Cardiac muscle cell (in vitro differentiated cells and primary cell): Measurements from ENCODE around the gene FAM131C. TPM values are rescaled to one million over a fixed set of nuclear protein-coding genes. Genes with fewer than 3 reads are reported as not detected.
"Not testable (repeated sequence)": the region's sequence is repeated elsewhere in the genome, so short reads cannot be mapped to it uniquely, and the experiment has no call there.

ENCODE experiments used
- DNase-seq, 2 donors: peaks; one replicate each; pipeline versions ENCODE4 v3.0.0 to v3.0.0-alpha.2; 2010 to 2017; ENCODE audit warnings: low read depth in 1 of 2, low spot score in 1 of 2
- H3K27ac ChIP-seq: fragments of 200-600 bp; sonication (generic); 2 replicates; pipeline ENCODE4 v1.5.1; 2016
- H3K27me3 ChIP-seq: fragments of 200-600 bp; sonication (generic); 2 replicates; pipeline ENCODE4 v1.6.0; 2016; ENCODE audit warnings: control low read depth
- H3K36me3 ChIP-seq: fragments of 200-600 bp; sonication (generic); 2 replicates; pipeline ENCODE4 v1.5.1; 2016; ENCODE audit warnings: control low read depth
- H3K4me1 ChIP-seq: fragments of 200-600 bp; sonication (generic); 2 replicates; pipeline ENCODE4 v1.8.1; 2017; ENCODE audit warnings: low read depth, mild to moderate bottlenecking, mixed run types
- H3K4me3 ChIP-seq: fragments of 200-600 bp; sonication (generic); 2 replicates; pipeline ENCODE4 v1.5.1; 2016; ENCODE audit warnings: mild to moderate bottlenecking
- H3K9me3 ChIP-seq: fragments of 200-600 bp; sonication (generic); 2 replicates; pipeline ENCODE4 v1.5.1; 2017; ENCODE audit warnings: low read depth, mild to moderate bottlenecking, control low read depth
- polyA plus RNA-seq: library from polyadenylated mRNA; unstranded; fragments of >200 nt; fragmentation: Nextera tagmentation; extraction: Ambion mirVana; gene quantifications from 2 replicates; pipeline ENCODE4 v1.2.1, GENCODE V29; 2016
- total RNA-seq: library from RNA; depleted of rRNA; stranded (reverse); fragments of >200 nt; gene quantifications from 2 replicates; pipeline ENCODE4 v1.2.3, GENCODE V29; 2016
- TF ChIP-seq, protein P1 (sequence below): IDR thresholded peaks from 2 replicates; pipeline ENCODE4 v1.5.1; 2012; ENCODE audit warnings: low read depth, mild to moderate bottlenecking, low read length

Gene FAM131C
- total and polyA plus RNA-seq, 2 experiments from 2014 or later = 10.4 to 10.9 TPM

DNA sequence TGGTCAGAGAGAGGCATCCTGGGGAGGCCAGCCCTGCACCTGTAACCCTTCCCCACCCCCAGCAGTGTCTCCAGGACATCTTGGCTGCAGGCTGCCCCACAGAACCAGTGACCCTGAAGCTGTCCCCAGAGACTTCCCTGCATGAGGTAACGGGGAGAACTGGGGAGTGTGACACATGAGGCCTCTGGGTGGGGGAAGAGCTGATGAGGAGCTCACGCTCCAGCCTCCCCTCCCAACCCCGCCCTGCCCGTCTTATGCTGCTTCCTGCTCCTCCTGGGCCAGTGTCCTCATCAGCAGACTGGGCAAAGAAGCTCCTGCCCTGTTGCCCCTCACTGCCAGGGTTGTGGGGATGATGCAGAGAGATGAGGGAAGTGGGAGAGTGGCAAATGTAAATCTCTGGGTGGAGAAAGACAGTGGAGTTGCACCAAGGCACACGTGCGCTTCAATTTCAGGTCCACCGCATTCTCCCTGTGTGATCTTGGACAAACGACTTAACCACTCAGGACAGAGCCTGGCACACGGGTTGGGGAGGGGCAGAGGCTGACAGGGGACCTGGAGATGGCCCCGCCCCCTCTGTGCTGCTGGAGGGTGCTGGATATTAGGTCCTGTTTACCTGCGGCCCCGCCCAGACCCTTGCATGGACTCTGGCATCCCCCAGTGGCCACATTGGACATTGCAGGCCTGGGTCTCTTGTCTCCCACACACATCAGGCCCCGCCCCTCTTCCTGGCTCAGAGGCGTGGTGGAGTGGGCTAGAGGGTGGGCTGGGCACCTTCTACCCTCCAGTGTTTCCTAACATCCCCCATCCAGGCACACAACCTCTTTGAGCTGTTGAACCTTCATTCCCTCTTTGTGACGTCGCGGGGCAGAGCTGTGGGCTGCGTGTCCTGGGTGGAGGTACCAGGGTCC is 17.6 kb downstream of the FAM131C start:
- Histone ChIP-seq H3K27me3 (no peaks in the 10 kb centered on the region), H3K36me3 (no peaks in the 10 kb centered on the region), H3K27ac (no peak overlapping the region), H3K9me3 (no peaks in the 10 kb centered on the region), H3K4me3 (no peak overlapping the region), H3K4me1 (no peaks in the 10 kb centered on the region)
- DNase-seq = peak; percentile 79 to 93
- TF ChIP-seq, protein P1, sequence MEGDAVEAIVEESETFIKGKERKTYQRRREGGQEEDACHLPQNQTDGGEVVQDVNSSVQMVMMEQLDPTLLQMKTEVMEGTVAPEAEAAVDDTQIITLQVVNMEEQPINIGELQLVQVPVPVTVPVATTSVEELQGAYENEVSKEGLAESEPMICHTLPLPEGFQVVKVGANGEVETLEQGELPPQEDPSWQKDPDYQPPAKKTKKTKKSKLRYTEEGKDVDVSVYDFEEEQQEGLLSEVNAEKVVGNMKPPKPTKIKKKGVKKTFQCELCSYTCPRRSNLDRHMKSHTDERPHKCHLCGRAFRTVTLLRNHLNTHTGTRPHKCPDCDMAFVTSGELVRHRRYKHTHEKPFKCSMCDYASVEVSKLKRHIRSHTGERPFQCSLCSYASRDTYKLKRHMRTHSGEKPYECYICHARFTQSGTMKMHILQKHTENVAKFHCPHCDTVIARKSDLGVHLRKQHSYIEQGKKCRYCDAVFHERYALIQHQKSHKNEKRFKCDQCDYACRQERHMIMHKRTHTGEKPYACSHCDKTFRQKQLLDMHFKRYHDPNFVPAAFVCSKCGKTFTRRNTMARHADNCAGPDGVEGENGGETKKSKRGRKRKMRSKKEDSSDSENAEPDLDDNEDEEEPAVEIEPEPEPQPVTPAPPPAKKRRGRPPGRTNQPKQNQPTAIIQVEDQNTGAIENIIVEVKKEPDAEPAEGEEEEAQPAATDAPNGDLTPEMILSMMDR = peak; percentile 88

DNA sequence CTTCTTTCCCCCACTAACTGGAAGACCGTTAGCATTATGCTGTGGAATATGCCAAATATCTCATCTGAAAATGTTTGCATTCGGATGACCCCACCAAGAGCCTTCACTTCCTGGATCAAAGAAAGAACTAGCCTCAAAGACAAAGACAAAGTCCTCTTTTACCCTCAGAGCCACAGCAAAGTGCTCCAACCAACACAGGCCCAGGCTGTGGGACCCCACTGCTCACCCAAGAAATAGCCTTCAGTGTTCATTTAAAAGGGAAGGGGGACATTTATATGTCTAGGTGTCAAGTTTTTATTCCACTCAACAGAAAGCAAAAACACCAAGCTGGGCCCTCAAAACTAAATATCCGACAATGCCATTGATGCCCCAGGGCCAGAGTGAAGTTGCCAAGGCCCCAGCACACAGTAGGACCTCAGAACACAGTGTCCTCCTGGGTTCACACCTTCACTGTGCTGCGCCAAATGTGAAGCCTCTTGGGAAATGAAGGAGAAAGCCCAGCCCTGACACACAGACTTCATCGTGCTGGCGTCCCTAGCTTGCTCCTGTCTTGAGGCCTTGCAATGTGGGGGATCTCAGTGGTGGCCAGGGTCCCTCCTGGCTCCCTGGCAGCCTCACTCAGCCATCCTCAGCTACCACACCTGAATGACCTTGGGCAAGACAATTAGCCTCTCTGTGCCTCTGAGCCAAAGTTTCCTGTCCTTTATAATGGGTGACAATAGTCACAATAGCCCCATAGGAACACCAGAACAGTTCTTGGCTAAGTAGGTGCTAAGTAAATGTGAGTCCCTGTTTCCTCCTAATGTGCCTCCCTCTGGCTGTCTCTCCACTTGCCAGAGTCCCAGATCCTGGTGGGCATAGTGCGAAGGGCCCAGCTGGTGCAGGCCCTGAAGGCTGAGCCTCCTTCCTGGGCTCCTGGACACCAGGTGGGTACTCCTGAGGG is 18.6 kb downstream of the FAM131C start:
- H3K27me3 ChIP-seq = no peaks in the 10 kb centered on the region
- no peaks in the 10 kb centered on the region for H3K36me3 ChIP-seq
- DNase-seq = no peak
- H3K4me3 ChIP-seq = no peak overlapping the region
- H3K27ac ChIP-seq = no peak overlapping the region
- H3K4me1 ChIP-seq = peaks cover 7% of the 10 kb centered on the region
- H3K9me3 ChIP-seq = no peaks in the 10 kb centered on the region
- TF ChIP-seq, protein P1 = no peak

DNA sequence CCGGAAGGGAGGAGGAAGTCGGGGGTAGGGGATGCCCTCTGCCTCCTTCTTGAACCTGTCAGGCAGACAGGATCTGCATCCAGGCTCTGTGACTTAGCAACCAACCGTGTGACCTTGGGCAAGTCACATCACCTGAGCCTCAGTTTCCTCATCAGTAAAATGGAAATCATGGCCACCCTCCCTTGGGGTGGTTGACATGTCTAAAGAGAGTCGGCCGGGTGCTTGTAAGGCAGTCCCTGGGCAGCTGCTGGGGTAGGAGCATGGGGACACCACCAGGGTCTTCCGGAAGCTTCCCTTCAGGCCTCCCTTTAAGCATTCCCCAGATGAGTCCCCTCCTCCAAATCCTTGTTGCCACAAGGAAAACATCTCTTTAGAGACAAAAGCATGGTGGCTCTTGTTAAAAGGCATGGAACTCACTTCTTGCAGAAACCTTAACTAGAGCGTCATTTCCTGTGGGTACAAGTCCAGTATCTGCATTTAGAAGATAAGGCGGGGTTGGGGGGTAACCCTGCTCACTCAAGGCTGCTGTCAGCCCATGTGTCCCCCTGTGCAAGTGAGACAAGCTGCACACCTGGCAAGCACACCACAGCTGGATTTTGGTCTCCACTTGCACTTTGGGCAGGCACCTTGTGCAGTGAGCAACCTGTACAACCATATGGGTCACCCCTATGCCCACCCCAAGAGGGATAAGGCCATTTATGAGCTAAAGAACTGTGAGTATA is 19.5 kb downstream of the FAM131C start:
- Histone ChIP-seq H3K9me3 (no peaks in the 10 kb centered on the region), H3K4me3 (no peak overlapping the region), H3K27me3 (no peaks in the 10 kb centered on the region), H3K27ac (no peak overlapping the region), H3K4me1 (peaks cover 9% of the 10 kb centered on the region), H3K36me3 (no peaks in the 10 kb centered on the region)
- no peak for DNase-seq
- TF ChIP-seq, protein P1 = no peak

DNA sequence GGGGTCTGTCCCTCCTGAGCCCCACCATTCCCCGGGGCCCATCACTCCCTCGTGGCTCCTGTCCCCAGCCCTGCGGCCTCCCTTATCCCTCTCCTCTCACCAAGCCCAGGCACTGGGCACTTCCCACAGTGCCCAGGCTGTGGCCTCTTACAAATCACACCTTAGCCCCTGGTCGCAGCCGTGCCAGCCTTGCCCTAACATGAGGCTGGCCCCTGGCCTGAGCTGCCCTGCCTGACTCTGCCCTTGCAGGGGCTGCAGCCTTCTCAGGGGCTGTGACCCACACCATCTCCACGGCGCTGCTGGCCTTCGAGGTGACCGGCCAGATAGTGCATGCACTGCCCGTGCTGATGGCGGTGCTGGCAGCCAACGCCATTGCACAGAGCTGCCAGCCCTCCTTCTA is 21.5 kb downstream of the FAM131C start:
- H3K4me3 ChIP-seq, H3K27ac ChIP-seq, H3K4me1 ChIP-seq, DNase-seq, H3K9me3 ChIP-seq, H3K36me3 ChIP-seq, H3K27me3 ChIP-seq: not testable (repeated sequence)

DNA sequence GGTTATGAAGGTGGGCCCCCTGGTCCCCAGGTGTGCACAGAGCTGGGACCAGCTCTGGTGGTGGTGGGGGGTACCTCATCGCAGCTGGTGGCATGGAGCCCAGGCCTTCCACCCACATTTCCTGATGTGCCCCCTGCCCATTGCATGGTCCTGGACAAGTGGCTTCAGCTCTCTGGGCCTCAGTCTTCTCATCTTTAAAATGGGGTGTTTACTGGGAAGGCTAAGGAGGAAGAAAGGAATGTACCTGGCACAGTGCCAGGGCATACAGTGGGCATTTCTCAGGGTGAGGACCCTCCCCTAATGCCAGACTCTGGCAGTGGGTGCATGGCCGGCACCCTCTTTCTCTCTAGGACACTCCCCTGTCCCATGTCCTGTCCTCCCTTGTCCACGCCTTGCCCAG is 22.4 kb downstream of the FAM131C start:
- Histone ChIP-seq H3K4me3 (no peak overlapping the region), H3K27ac (no peak overlapping the region), H3K36me3 (no peaks in the 10 kb centered on the region), H3K9me3 (no peaks in the 10 kb centered on the region), H3K4me1 (peaks cover 9% of the 10 kb centered on the region), H3K27me3 (no peaks in the 10 kb centered on the region)
- TF ChIP-seq, protein P1 = no peak
- no peak for DNase-seq
